SK-N-SH (cell line): Measurements from ENCODE around the gene SYTL5. TPM values are rescaled to one million over a fixed set of nuclear protein-coding genes. Genes with fewer than 3 reads are reported as not detected.

Experiments
- CTCF ChIA-PET: fragments of 300-600, 350-600 bp; formaldehyde crosslinking; extraction: SDS; loops from one replicate; lab custom pipeline; 2021; lab: Yijun Ruan, JAX
- POLR2A ChIA-PET: fragments of 350-600 bp; sonication (Branson Sonifier 250); formaldehyde crosslinking; extraction: SDS; loops from one replicate; lab custom pipeline; 2020; ENCODE audit warnings: antibody characterized with exemption, inconsistent platforms; lab: Yijun Ruan, JAX
- DNase-seq: peaks from one replicate; pipeline ENCODE4 v3.0.0; 2012
- H2AFZ ChIP-seq: fragments of 200-600 bp; sonication (generic); 2 replicates; pipeline ENCODE4 v1.8.1; 2016; ENCODE audit warnings: antibody characterized with exemption, mild to moderate bottlenecking, low read depth
- H3F3A ChIP-seq: fragments of 200-600 bp; sonication (generic); replicated peaks from 2 replicates; pipeline ENCODE3; 2016; ENCODE audit warnings: antibody characterized with exemption, mild to moderate bottlenecking; ENCODE audit not compliant: insufficient read depth
- H3K27ac ChIP-seq, 2 experiments: fragments of 200-500 bp in 1 of 2; fragments of 200-600 bp in 1 of 2; sonication (Bioruptor generic) in 1 of 2; sonication (generic), shearing (Covaris generic) in 1 of 2; 2 replicates each; pipeline versions ENCODE4 v1.5.1 to v1.6.1; 2014 to 2016; ENCODE audit warnings: low read depth in 2 of 2, inconsistent platforms in 1 of 2, low read length in 1 of 2, mild to moderate bottlenecking in 1 of 2, mixed read lengths in 1 of 2
- H3K27me3 ChIP-seq: fragments of 200-600 bp; sonication (generic), shearing (Covaris generic); 2 replicates; pipeline ENCODE4 v1.6.1; 2016; ENCODE audit warnings: mixed run types; ENCODE audit not compliant: insufficient read depth
- H3K36me3 ChIP-seq, 2 experiments: fragments of 200-500 bp in 1 of 2; fragments of 200-600 bp in 1 of 2; sonication (Bioruptor generic) in 1 of 2; sonication (generic) in 1 of 2; replicated peaks in 1 of 2; 2 replicates each; pipeline versions ENCODE3 to v1.5.1; 2014 to 2016; ENCODE audit warnings: low read length in 1 of 2, mild to moderate bottlenecking in 1 of 2; ENCODE audit not compliant: insufficient read depth in 2 of 2, control insufficient read depth in 1 of 2
- H3K4me1 ChIP-seq, 2 experiments: fragments of 200-500 bp in 1 of 2; fragments of 200-600 bp in 1 of 2; sonication (Bioruptor generic) in 1 of 2; sonication (generic), shearing (Covaris generic) in 1 of 2; 2 replicates each; pipeline versions ENCODE4 v1.5.1 to v1.6.1; 2014 to 2016; ENCODE audit warnings: low read depth in 1 of 2, low read length in 1 of 2, mixed run types in 1 of 2; ENCODE audit not compliant: insufficient read depth in 2 of 2, control insufficient read depth in 1 of 2
- H3K4me2 ChIP-seq: fragments of 200-600 bp; sonication (generic), shearing (Covaris generic); 2 replicates; pipeline ENCODE4 v1.6.1; 2017; ENCODE audit warnings: mixed run types
- H3K4me3 ChIP-seq, 2 experiments: fragments of 200-500 bp in 1 of 2; fragments of 200-600 bp in 1 of 2; sonication (Bioruptor generic) in 1 of 2; sonication (generic), shearing (Covaris generic) in 1 of 2; 2 replicates each; pipeline versions ENCODE4 v1.5.1 to v1.8.1; 2014 to 2016; ENCODE audit warnings: low read depth in 2 of 2, inconsistent platforms in 1 of 2, low read length in 1 of 2, mild to moderate bottlenecking in 1 of 2, mixed read lengths in 1 of 2, moderate library complexity in 1 of 2
- H3K79me2 ChIP-seq: fragments of 200-600 bp; sonication (generic); 2 replicates; pipeline ENCODE4 v1.8.1; 2017; ENCODE audit warnings: mild to moderate bottlenecking; ENCODE audit not compliant: insufficient read depth
- H3K9ac ChIP-seq: fragments of 200-600 bp; sonication (generic); 2 replicates; pipeline ENCODE4 v1.6.1; 2017; ENCODE audit warnings: mixed run types
- H3K9me2 ChIP-seq: fragments of 200-600 bp; sonication (generic); 2 replicates; pipeline ENCODE4 v1.6.1; 2017; ENCODE audit warnings: mixed run types
- H3K9me3 ChIP-seq: fragments of 200-600 bp; sonication (generic); 2 replicates; pipeline ENCODE4 v1.6.1; 2017; ENCODE audit warnings: mixed run types, mild to moderate bottlenecking, moderate library complexity
- H4K20me1 ChIP-seq: fragments of 200-600 bp; sonication (generic); 2 replicates; pipeline ENCODE4 v1.6.1; 2017; ENCODE audit warnings: mild to moderate bottlenecking, mixed run types; ENCODE audit not compliant: insufficient read depth
- ELF1 ChIP-seq: IDR thresholded peaks from 2 replicates; pipeline ENCODE4 v1.4.0; 2012
- JUND ChIP-seq: IDR thresholded peaks from 2 replicates; pipeline ENCODE4 v1.4.0; 2012
- MXI1 ChIP-seq: IDR thresholded peaks from 2 replicates; pipeline ENCODE4 v1.6.1; 2012; ENCODE audit warnings: mild to moderate bottlenecking, low read depth, low read length, improper control_type of control experiment
- NRF1 ChIP-seq: IDR thresholded peaks from 2 replicates; pipeline ENCODE4 v1.6.1; 2012; ENCODE audit warnings: low read depth, mild to moderate bottlenecking, low read length
- REST ChIP-seq: IDR thresholded peaks from 2 replicates; pipeline ENCODE4 v1.6.1; 2012; ENCODE audit warnings: mild to moderate bottlenecking, low read depth, low read length, moderate library complexity
- RFX5 ChIP-seq: IDR thresholded peaks from 2 replicates; pipeline ENCODE4 v1.6.1; 2012; ENCODE audit warnings: mild to moderate bottlenecking, improper control_type of control experiment, low read length
- RXRA ChIP-seq: IDR thresholded peaks from 2 replicates; pipeline ENCODE4 v1.4.0; 2012; ENCODE audit warnings: low read depth, mild to moderate bottlenecking, borderline replicate concordance
- SMC3 ChIP-seq: IDR thresholded peaks from 2 replicates; pipeline ENCODE4 v1.6.1; 2012; ENCODE audit warnings: low read depth, low read length, improper control_type of control experiment
- TAF1 ChIP-seq: IDR thresholded peaks from 2 replicates; pipeline ENCODE4 v1.6.1; 2012; ENCODE audit warnings: low read depth, mild to moderate bottlenecking, low read length, moderate library complexity, borderline replicate concordance
- TCF12 ChIP-seq: IDR thresholded peaks from 2 replicates; pipeline ENCODE4 v1.4.0; 2012
- TEAD4 ChIP-seq: IDR thresholded peaks from 2 replicates; pipeline ENCODE4 v1.4.0; 2012; ENCODE audit warnings: mild to moderate bottlenecking, borderline replicate concordance; ENCODE audit not compliant: insufficient read depth
- YY1 ChIP-seq: IDR thresholded peaks from 2 replicates; pipeline ENCODE4 v1.4.0; 2012; ENCODE audit warnings: low read depth, mild to moderate bottlenecking
- WGBS: methylation state at CpG from one replicate; pipeline ENCODE4 v1.1.6; 2017; ENCODE audit warnings: low lambda C conversion rate; 5-methylcytosine and 5-hydroxymethylcytosine counted together
- polyA plus RNA-seq, 3 experiments: library from polyadenylated mRNA; depleted of rRNA; stranded (reverse); fragments of >200 nt; gene quantifications; 2 replicates each; pipeline ENCODE4 v1.2.3, GENCODE V29; 2012

Gene SYTL5
- polyA plus RNA-seq, 1 of the 3 experiments (the other 2 are of a cell fraction) = 0.74 TPM

- H3K9me2 ChIP-seq = no peaks in the 10 kb centered on the region
- POLR2A ChIA-PET = no interaction called here
- H3K4me2 ChIP-seq = no peak overlapping the region
- CTCF ChIA-PET = interaction anchor here (0.8 kb wide), 1 partner anchor 17 kb away, joined by 3 read pairs; no protein-coding TSS in a partner anchor
- no peaks in the 10 kb centered on the region for H3K9me3 ChIP-seq
- H3K79me2 ChIP-seq = no peaks in the 10 kb centered on the region
- no peaks in the 10 kb centered on the region for H3K4me1 ChIP-seq
- TF ChIP-seq TEAD4 (no peak), TAF1 (no peak), YY1 (no peak), REST (no peak), ELF1 (no peak), SMC3 (no peak), RFX5 (no peak), NRF1 (no peak)
- H2AFZ ChIP-seq = no peak overlapping the region
- DNase-seq = no peak
- WGBS = 22% methylated on average over 6 of the region's 6 CpGs
- H3K36me3 ChIP-seq = no peaks in the 10 kb centered on the region
- H3F3A ChIP-seq = no peaks in the 10 kb centered on the region
- H3K27me3 ChIP-seq = no peaks in the 10 kb centered on the region
- no peak overlapping the region for H3K9ac ChIP-seq
- H3K27ac ChIP-seq = no peak overlapping the region
- H3K4me3 ChIP-seq = no peak overlapping the region
- H4K20me1 ChIP-seq = no peaks in the 10 kb centered on the region
Measured at GRCh38 chrX:38105216-38105725, 98.9 kb downstream of the SYTL5 start.

GRCh38 chrX:38106991-38107655 lies 100.8 kb downstream of the SYTL5 start:
- no peaks in the 10 kb centered on the region for H4K20me1 ChIP-seq
- ChIA-PET CTCF (interaction anchor here (1.2 to 1.7 kb wide), 2 partner anchors 9 to 59 kb away, joined by 3 to 5 read pairs; no protein-coding TSS in a partner anchor), POLR2A (no interaction called here)
- H3K9me2 ChIP-seq = no peaks in the 10 kb centered on the region
- no peaks in the 10 kb centered on the region for H3K36me3 ChIP-seq
- H3K9me3 ChIP-seq = no peaks in the 10 kb centered on the region
- no peaks in the 10 kb centered on the region for H3K79me2 ChIP-seq
- H3K4me2 ChIP-seq = no peak overlapping the region
- WGBS = 9% methylated on average over 6 of the region's 6 CpGs
- H3K27ac ChIP-seq = no peak overlapping the region
- no peak overlapping the region for H3K4me3 ChIP-seq
- no peak for TF ChIP-seq JUND
- no peak for TF ChIP-seq MXI1
- no peak for TF ChIP-seq RXRA
- no peak for TF ChIP-seq TCF12
- no peak for TF ChIP-seq ELF1
- H3K27me3 ChIP-seq = no peaks in the 10 kb centered on the region
- no peak overlapping the region for H2AFZ ChIP-seq
- no peaks in the 10 kb centered on the region for H3K4me1 ChIP-seq
- no peak for DNase-seq
- no peak overlapping the region for H3K9ac ChIP-seq
- H3F3A ChIP-seq = no peaks in the 10 kb centered on the region
